Measurements from ENCODE around the gene FER.
"Not testable (repeated sequence)": the region's sequence is repeated elsewhere in the genome, so short reads cannot be mapped to it uniquely, and the experiment has no call there.

Gene FER

GRCh38 chr5:108899244-108899643, 151.5 kb downstream of the FER start:
- FAIRE-seq: not testable (repeated sequence)

DNA sequence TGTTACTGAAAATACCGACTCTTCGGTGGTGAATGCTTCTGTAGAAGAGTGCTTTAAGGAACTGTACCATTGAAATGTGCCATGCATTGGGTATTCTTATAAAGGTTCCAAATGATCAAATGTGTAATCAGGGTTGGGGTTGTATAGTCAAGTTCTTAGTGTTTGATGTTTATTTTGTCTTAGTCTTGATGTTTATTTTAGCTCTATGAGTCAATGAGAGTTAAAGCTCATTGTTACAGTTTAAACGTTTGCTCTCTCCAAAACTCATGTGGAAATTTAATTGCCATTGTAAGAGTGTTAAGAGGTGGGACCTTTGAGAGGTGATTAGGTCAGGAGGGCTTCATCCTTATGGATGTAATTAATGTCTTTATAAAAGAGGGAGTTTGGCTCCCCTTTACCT, 153.0 kb downstream of the FER start:
- no peak for FAIRE-seq

- FAIRE-seq: no peak
Observed at GRCh38 chr5:108905805-108906204, 158.1 kb downstream of the FER start.

- FAIRE-seq: no peak
Observed at GRCh38 chr5:108910627-108911026, 162.9 kb downstream of the FER start.

- FAIRE-seq: no peak
Observed at GRCh38 chr5:108911055-108911454, 163.4 kb downstream of the FER start.

- no peak for FAIRE-seq
Observed at GRCh38 chr5:108917596-108917995, 169.9 kb downstream of the FER start.

GRCh38 chr5:108919591-108920326, 172.1 kb downstream of the FER start:
- FAIRE-seq: no peak

DNA sequence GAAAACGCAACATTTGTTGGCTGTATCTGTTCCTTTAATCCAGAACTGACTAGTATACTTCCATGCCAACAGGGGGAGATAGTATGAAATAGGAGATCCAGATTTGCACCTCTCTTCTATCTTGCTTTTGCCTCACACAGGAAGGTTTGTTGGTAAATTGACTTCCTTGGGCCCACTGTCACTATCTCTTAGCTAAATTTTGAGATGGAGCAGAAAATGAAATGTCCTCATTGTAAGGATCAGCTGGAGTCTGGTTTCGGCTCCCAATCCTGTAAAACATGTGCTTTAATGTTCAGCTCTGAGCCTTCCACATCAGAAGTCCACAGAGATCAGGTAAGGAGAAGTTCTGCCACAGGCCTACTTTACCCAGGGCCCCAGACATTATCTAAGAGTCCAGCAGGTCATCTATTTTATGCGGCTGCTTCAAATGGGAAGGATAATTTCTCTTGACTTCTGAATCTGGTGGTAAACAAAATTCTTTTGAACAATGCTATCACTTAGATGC, 176.8 kb downstream of the FER start:
- FAIRE-seq: no peak

DNA sequence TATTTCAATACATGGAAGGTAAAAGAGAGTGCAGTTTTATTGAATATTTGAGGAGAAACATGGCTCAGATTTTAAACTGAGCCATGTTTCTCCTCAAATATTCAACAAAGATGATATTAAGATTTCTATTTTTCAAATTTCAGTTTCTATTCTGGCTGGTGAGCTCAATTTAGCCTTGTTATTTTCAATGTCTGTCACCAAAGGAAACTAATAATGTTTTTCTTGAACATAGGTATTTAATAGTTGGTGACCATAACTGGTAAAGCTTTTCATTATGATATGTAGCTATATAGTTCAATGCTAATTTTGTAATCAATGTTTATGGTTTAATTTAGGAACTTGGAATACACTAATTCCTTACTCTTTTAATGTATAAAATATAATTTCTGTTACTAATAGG, 177.4 kb downstream of the FER start:
- no peak for FAIRE-seq

- FAIRE-seq: no peak
Observed at GRCh38 chr5:108930107-108930506, 182.4 kb downstream of the FER start.

- no peak for FAIRE-seq
Observed at GRCh38 chr5:108935611-108936010, 187.9 kb downstream of the FER start.

DNA sequence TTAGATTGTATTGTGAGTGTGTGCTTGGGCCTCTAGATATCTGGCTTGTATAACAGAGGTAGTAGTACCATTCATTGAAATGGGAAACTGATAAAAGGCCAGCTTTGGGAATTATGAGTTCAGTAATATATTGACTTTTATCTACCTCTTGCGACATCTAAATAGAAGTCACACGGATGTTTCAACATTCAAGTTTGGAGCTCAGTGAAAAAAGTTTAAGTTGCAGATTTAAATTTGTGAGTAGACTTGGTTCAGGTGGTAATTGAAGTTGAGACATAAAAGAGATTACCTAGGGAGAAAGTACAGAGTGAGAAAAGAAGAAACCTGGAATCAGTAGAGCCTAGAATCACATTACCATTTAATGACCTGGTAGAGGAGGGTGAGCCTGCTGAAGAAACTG, 189.5 kb downstream of the FER start:
- no peak for FAIRE-seq

DNA sequence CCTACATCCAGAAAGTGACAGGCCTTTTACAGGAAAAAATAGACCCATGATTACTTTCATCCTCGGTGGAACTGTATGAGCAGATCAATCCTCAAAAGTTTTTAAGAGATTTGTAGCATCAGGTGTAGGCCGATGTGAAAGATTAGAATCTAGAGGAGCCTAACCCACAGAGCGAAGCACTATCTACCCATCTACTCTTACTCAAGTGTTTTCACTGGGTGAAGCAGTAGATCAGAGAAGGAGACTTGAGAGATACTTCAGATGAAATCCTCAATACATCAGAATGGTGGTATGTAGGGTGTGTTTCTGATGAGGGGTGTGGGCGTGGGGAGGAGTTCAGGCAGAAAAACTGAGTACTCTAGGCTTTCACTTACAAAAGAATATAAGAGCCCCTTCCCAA, 192.8 kb downstream of the FER start:
- FAIRE-seq: no peak

DNA sequence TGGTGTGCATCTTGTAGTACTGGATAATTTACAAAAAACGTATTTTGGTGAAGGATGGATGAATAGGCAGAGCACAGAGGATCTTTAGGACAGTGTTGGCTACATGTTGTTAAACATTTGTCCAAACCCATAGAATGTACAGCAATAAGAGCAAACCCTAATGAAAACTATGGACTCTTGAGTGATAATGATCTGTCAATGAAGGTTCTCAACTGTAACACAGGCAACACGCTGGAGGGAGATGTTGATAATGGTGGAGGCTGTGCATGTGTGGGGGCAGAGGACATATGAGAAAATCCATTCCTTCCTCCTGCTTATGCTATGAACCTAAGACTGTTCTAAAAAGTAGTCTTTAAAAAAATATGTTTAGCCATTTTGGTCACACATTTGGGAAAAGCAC, 194.0 kb downstream of the FER start:
- no peak for FAIRE-seq

DNA sequence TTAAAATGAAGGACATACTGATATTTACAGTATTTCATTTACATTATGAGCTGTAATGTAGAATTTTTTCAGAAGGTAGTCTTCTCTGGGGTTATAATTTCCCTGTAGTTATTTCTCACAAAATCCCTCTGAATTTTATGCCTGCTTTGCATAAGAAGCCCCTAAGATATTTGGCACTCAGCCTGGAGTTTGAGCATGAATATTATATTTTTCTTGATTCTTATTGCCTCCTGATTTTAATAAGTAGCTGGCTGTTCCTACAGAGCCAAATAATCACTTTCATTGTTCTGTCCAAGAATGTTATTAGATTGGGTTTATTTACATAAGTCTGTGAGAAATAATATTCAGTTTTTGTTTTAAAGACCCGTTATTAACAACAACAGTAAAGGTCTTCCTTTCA, 195.0 kb downstream of the FER start:
- FAIRE-seq: no peak

- FAIRE-seq: no peak
Observed at GRCh38 chr5:108945094-108945493, 197.4 kb downstream of the FER start.

DNA sequence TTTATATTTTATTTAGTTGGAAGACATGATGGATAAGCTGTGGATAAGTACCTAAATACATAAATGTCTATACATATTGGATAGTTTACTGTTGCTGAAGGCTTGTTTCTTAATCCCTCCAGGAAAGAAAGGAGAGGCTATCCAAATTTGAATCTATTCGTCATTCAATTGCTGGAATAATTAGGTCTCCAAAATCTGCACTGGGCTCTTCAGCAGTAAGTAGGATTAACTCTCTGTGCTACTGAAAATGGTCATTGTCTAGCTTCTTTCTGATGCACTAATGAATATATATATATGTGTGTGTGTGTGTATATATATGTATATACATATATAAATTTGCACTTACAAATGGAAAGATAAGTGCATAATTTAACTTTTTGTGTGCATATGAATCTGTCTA, 198.3 kb downstream of the FER start:
- no peak for FAIRE-seq

DNA sequence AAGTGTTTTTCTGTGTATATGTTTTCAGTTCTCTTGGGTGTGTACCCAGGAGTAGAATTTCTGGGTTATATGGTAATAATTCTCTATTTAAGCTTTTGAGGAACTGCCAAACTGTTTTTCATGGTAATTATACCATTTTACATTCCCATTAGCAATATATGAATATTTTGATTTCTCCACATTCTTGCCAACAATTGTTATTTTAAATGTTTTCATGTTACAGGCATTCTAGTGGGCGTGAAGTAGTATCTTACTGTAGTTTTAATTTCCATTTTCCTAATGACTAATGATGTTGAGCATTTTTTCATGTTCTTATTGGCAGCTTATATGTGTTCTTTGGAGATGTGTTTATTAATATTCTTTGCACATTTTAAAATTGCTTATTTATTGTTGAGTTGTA, 199.5 kb downstream of the FER start:
- no peak for FAIRE-seq

DNA sequence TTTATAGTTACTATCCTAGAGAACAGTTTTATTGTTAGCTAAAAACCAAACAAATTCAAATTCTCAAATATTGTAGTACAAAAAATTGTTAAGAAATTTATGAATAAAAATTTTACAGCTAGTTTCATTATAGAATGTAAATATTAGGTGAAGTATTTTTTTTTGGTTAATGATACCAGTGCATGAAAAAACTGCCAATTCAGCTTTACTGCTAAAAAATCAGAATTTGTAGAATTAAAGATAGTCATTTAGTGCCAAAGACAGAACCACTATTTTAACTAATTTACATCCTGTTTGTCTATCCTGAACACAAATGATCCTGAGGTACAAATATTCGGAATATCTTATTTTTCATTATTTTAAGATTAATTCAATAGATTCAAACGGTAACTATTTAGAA, 202.6 kb downstream of the FER start:
- no peak for FAIRE-seq

GRCh38 chr5:108953940-108954339, 206.2 kb downstream of the FER start:
- FAIRE-seq: no peak

- no peak for FAIRE-seq
Observed at GRCh38 chr5:108957333-108957732, 209.6 kb downstream of the FER start.

GRCh38 chr5:108966910-108967309, 219.2 kb downstream of the FER start:
- FAIRE-seq: no peak

GRCh38 chr5:108974594-108974993, 226.9 kb downstream of the FER start:
- no peak for FAIRE-seq

GRCh38 chr5:108975697-108976096, 228.0 kb downstream of the FER start:
- no peak for FAIRE-seq

GRCh38 chr5:108983461-108984092, 235.9 kb downstream of the FER start:
- no peak for FAIRE-seq
